HepG2 (cell line): ENCODE results near the gene PPP1R16B. TPM values are rescaled to one million over a fixed set of nuclear protein-coding genes. Genes with fewer than 3 reads are reported as not detected.

ENCODE experiments used
- ATF7-NPFF ChIP-seq: sonication (generic); formaldehyde crosslinking; IDR thresholded peaks from 2 replicates; pipeline ENCODE4 v1.8.1; 2023; ENCODE audit warnings: mild to moderate bottlenecking, low read depth, missing genetic modification reagents, moderate library complexity
- CBX5 ChIP-seq: sonication (generic); formaldehyde crosslinking; IDR thresholded peaks from 2 replicates; pipeline ENCODE4 v1.4.0; 2020; ENCODE audit warnings: missing genetic modification reagents, borderline replicate concordance
- FOXJ3 ChIP-seq: sonication (generic); formaldehyde crosslinking; IDR thresholded peaks from 2 replicates; pipeline ENCODE4 v1.4.0; 2020; ENCODE audit warnings: missing genetic modification reagents, mild to moderate bottlenecking, borderline replicate concordance
- HMG20A ChIP-seq: IDR thresholded peaks from 2 replicates; pipeline ENCODE4 v1.6.1; 2016; ENCODE audit warnings: borderline replicate concordance
- JUNB ChIP-seq: sonication (generic); formaldehyde crosslinking; IDR thresholded peaks from 2 replicates; pipeline ENCODE4 v1.8.0; 2022; ENCODE audit warnings: missing genetic modification reagents, mild to moderate bottlenecking, borderline replicate concordance
- KLF6 ChIP-seq: IDR thresholded peaks from 2 replicates; pipeline ENCODE4 v1.8.0; 2016; ENCODE audit warnings: missing biosample characterization, missing genetic modification reagents
- MBNL3 ChIP-seq: fragments of 250-450 bp; sonication (Bioruptor Pico); conservative IDR thresholded peaks from 2 replicates; pipeline ENCODE4 v1.8.0; 2022; ENCODE audit warnings: mild to moderate bottlenecking, inconsistent platforms
- MLLT10 ChIP-seq: sonication (generic); formaldehyde crosslinking; IDR thresholded peaks from 2 replicates; pipeline ENCODE4 v1.4.0; 2020; ENCODE audit warnings: missing genetic modification reagents
- NFRKB ChIP-seq: fragments of 450-650 bp; IDR thresholded peaks from 2 replicates; pipeline ENCODE4 v1.6.1; 2017
- PCBP1 ChIP-seq: fragments of 200-400 bp; formaldehyde crosslinking; IDR thresholded peaks from 2 replicates; pipeline ENCODE4 v1.6.1; 2017; ENCODE audit warnings: mild to moderate bottlenecking, low read depth, low read length, borderline replicate concordance
- POLR2G ChIP-seq: fragments of 200-400 bp; formaldehyde crosslinking; IDR thresholded peaks from 2 replicates; pipeline ENCODE4 v1.6.1; 2018; ENCODE audit warnings: mild to moderate bottlenecking, low read depth, low read length, moderate library complexity
- RNF2 ChIP-seq: fragments of 450-650 bp; conservative IDR thresholded peaks from 2 replicates; pipeline ENCODE4 v1.6.1; 2016; ENCODE audit warnings: low read depth
- SETDB1 ChIP-seq: sonication (generic); formaldehyde crosslinking; IDR thresholded peaks from 2 replicates; pipeline ENCODE4 v1.5.1; 2020; ENCODE audit warnings: missing genetic modification reagents, mild to moderate bottlenecking, borderline replicate concordance
- SP140L ChIP-seq: sonication (generic); formaldehyde crosslinking; IDR thresholded peaks from 2 replicates; pipeline ENCODE4 v1.4.0; 2020; ENCODE audit warnings: missing genetic modification reagents, borderline replicate concordance
- SRSF1 ChIP-seq: fragments of 200-400 bp; formaldehyde crosslinking; optimal IDR thresholded peaks from 2 replicates; pipeline ENCODE3; 2017; ENCODE audit warnings: mild to moderate bottlenecking, low read depth, low read length, moderate library complexity
- SRY ChIP-seq: sonication (generic); formaldehyde crosslinking; IDR thresholded peaks from 2 replicates; pipeline ENCODE4 v1.8.0; 2022; ENCODE audit warnings: mild to moderate bottlenecking, missing genetic modification reagents
- U2AF1 ChIP-seq: fragments of 200-400 bp; formaldehyde crosslinking; optimal IDR thresholded peaks from 2 replicates; pipeline ENCODE3; 2017; ENCODE audit warnings: mild to moderate bottlenecking, low read depth, low read length
- ZNF383 ChIP-seq: sonication (generic); formaldehyde crosslinking; IDR thresholded peaks from 2 replicates; pipeline ENCODE4 v1.4.0; 2020; ENCODE audit warnings: missing genetic modification reagents, mild to moderate bottlenecking, borderline replicate concordance
- ZNF607 ChIP-seq: sonication (generic); formaldehyde crosslinking; IDR thresholded peaks from 2 replicates; pipeline ENCODE4 v1.5.1; 2020; ENCODE audit warnings: missing genetic modification reagents, mild to moderate bottlenecking, borderline replicate concordance
- ZNF644 ChIP-seq: IDR thresholded peaks from 2 replicates; pipeline ENCODE4 v1.6.1; 2016; ENCODE audit warnings: low read depth
- ZNF672 ChIP-seq: sonication (generic); formaldehyde crosslinking; IDR thresholded peaks from 2 replicates; pipeline ENCODE4 v1.8.1; 2022; ENCODE audit warnings: missing genetic modification reagents
- polyA plus RNA-seq, 8 experiments: library from polyadenylated mRNA; depleted of rRNA in 3 of 8; stranded (reverse) in 7 of 8; unstranded in 1 of 8; fragments of >200 nt; fragmentation: Illumina TruSeq in 4 of 8; extraction: Trizol in 4 of 8; gene quantifications; 2 replicates each; pipeline versions ENCODE4 v1.2.1 to v1.2.3, GENCODE V29; 2011 to 2016; ENCODE audit warnings: low read depth in 4 of 8, missing spikeins in 1 of 8, mixed read lengths in 1 of 8; ENCODE audit not compliant: insufficient read depth in 1 of 8
- total RNA-seq, 5 experiments: library from RNA; depleted of rRNA; stranded (reverse); fragments of >200 nt; fragmentation: Illumina TruSeq; extraction: Trizol; gene quantifications; 2 replicates each; pipeline ENCODE4 v1.2.3, GENCODE V29; 2016; ENCODE audit warnings: low read depth in 1 of 5
- TF ChIP-seq, protein P1 (sequence below): sonication (generic); formaldehyde crosslinking; IDR thresholded peaks from 2 replicates; pipeline ENCODE4 v1.8.1; 2022; ENCODE audit warnings: mild to moderate bottlenecking, missing genetic modification reagents
- TF ChIP-seq, protein P2 (sequence below): sonication (generic); formaldehyde crosslinking; IDR thresholded peaks from 2 replicates; pipeline ENCODE4 v1.9.0; 2021; ENCODE audit warnings: missing genetic modification reagents, borderline replicate concordance
- TF ChIP-seq, protein P3 (sequence below): IDR thresholded peaks from 2 replicates; pipeline ENCODE4 v1.6.1; 2016
- TF ChIP-seq, protein P4 (sequence below): fragments of 450-650 bp; IDR thresholded peaks from 2 replicates; pipeline ENCODE4 v1.6.1; 2017

Gene PPP1R16B
- total and polyA plus RNA-seq, 2 of the 13 experiments (the other 11 are each of a cell fraction or from before 2014, with no cell fraction given): 0.02 to 0.11 TPM

DNA sequence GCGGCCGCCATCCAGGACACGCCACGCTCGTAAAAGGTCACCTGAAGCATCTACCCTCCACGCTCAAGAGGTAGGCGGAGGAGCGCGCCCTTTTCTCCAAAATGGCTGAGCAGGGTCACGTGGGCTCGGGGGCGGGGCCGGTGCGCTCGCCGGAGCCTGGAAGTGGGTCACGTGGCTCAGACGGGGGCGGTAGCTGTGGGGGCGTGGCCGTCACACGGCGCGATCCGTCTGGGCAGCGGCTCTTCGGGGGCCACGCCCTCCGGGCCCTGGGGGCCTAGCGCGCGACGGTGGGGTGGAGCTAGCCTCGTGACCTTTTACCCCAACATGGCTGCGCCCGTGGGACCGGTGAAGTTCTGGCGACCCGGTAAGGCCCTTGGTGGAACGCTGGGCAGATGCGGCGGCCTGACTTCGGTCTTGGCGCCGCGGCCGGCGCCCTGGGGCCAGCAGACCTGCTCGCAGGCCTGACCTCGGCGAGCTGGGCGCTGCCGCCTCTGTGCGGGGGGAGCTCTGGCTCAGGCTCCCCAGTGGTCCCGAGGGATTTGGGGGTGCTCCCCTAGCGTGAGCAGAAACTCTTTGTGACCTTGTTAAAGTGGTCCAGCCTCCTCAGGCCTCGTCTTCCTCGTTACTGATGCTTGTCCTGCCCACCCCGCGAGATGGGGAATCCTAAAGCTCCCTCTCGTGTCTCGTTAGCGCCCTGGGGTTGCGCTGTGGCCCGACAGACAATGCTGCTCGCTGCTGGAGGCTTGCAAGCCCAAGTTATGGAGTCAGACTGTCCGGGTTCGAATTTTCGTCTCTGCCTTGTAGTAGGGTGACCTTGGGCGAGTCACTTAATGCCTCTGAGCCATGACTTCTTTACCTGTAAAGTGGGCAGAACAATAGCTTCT lies 156.8 kb downstream of the PPP1R16B start, which contains the start of gene DHX35 (continued):
- TF ChIP-seq KLF6 (CRISPR knock-in tag) (peak; percentile 94), ZNF672 (CRISPR knock-in tag) (no peak), MLLT10 (CRISPR knock-in tag) (no peak), SETDB1 (CRISPR knock-in tag) (peak; percentile 37; the same call in 1 of the 2 replicates), JUNB (CRISPR knock-in tag) (no peak), U2AF1 (peak; percentile 63), ZNF607 (CRISPR knock-in tag) (peak; percentile 96), POLR2G (peak; percentile 88), SP140L (CRISPR knock-in tag) (no peak), SRY (CRISPR knock-in tag) (peak; percentile 75; the same call in 1 of the 2 replicates), PCBP1 (no peak), CBX5 (CRISPR knock-in tag) (peak; percentile 92), NFRKB (no peak), ZNF383 (CRISPR knock-in tag) (no peak), FOXJ3 (CRISPR knock-in tag) (no peak), ATF7-NPFF (CRISPR knock-in tag) (peak; percentile 76), RNF2 (peak; percentile 88), HMG20A (CRISPR knock-in tag) (peak; percentile 20; the same call in 1 of the 2 replicates), ZNF644 (peak; percentile 65), MBNL3 (CRISPR knock-in tag) (no peak), SRSF1 (peak; percentile 85)
- TF ChIP-seq, protein P1, sequence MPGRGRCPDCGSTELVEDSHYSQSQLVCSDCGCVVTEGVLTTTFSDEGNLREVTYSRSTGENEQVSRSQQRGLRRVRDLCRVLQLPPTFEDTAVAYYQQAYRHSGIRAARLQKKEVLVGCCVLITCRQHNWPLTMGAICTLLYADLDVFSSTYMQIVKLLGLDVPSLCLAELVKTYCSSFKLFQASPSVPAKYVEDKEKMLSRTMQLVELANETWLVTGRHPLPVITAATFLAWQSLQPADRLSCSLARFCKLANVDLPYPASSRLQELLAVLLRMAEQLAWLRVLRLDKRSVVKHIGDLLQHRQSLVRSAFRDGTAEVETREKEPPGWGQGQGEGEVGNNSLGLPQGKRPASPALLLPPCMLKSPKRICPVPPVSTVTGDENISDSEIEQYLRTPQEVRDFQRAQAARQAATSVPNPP (CRISPR knock-in tag): peak; percentile 98; the same call in 1 of the 2 replicates
- TF ChIP-seq, protein P2, sequence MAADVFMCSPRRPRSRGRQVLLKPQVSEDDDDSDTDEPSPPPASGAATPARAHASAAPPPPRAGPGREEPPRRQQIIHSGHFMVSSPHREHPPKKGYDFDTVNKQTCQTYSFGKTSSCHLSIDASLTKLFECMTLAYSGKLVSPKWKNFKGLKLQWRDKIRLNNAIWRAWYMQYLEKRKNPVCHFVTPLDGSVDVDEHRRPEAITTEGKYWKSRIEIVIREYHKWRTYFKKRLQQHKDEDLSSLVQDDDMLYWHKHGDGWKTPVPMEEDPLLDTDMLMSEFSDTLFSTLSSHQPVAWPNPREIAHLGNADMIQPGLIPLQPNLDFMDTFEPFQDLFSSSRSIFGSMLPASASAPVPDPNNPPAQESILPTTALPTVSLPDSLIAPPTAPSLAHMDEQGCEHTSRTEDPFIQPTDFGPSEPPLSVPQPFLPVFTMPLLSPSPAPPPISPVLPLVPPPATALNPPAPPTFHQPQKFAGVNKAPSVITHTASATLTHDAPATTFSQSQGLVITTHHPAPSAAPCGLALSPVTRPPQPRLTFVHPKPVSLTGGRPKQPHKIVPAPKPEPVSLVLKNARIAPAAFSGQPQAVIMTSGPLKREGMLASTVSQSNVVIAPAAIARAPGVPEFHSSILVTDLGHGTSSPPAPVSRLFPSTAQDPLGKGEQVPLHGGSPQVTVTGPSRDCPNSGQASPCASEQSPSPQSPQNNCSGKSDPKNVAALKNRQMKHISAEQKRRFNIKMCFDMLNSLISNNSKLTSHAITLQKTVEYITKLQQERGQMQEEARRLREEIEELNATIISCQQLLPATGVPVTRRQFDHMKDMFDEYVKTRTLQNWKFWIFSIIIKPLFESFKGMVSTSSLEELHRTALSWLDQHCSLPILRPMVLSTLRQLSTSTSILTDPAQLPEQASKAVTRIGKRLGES (CRISPR knock-in tag): 0 out of 2 replicates have a peak, but pooled peaks have one; percentile 55
- TF ChIP-seq, protein P3, sequence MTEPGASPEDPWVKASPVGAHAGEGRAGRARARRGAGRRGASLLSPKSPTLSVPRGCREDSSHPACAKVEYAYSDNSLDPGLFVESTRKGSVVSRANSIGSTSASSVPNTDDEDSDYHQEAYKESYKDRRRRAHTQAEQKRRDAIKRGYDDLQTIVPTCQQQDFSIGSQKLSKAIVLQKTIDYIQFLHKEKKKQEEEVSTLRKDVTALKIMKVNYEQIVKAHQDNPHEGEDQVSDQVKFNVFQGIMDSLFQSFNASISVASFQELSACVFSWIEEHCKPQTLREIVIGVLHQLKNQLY (CRISPR knock-in tag): peak; percentile 73
- TF ChIP-seq, protein P4, sequence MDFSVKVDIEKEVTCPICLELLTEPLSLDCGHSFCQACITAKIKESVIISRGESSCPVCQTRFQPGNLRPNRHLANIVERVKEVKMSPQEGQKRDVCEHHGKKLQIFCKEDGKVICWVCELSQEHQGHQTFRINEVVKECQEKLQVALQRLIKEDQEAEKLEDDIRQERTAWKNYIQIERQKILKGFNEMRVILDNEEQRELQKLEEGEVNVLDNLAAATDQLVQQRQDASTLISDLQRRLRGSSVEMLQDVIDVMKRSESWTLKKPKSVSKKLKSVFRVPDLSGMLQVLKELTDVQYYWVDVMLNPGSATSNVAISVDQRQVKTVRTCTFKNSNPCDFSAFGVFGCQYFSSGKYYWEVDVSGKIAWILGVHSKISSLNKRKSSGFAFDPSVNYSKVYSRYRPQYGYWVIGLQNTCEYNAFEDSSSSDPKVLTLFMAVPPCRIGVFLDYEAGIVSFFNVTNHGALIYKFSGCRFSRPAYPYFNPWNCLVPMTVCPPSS: no peak
